Prostate gland (tissue), 2 donors: ENCODE data around the gene RIMBP2.

Experiments used
- CTCF ChIP-seq, 4 experiments: fragments of 200-600 bp in 2 of 4; fragments of 450-650 bp in 2 of 4; sonication (generic) in 2 of 4; IDR thresholded peaks; 1 replicate in 3 of 4; 2 replicates in 1 of 4; pipeline ENCODE4 v1.5.1; 2016 to 2019; ENCODE audit warnings: antibody characterized with exemption in 4 of 4, mild to moderate bottlenecking in 2 of 4, moderate library complexity in 2 of 4
- POLR2AphosphoS5 ChIP-seq: sonication (generic); formaldehyde crosslinking; IDR thresholded peaks from one replicate; pipeline ENCODE4 v1.6.1; 2017; ENCODE audit warnings: antibody characterized with exemption

GRCh38 chr12:130468700-130469245 lies 247.3 kb downstream of the RIMBP2 start:
- no peak for TF ChIP-seq CTCF (IDR thresholded peaks at IDR 0.05)
- TF ChIP-seq POLR2AphosphoS5, result no peak
